HG02642 (cell line): ENCODE results near the gene SLC6A11.

Experiments used
- ATAC-seq: cut with Tn5 transposase; IDR thresholded peaks from one replicate; pipeline ENCODE4 v1.9.1; 2021; ENCODE audit warnings: mild to moderate bottlenecking; ENCODE audit not compliant: unreplicated experiment, poor library complexity

SLC6A11 gene

GRCh38 chr3:10816019-10816862 is at the start of gene SLC6A11:
SLC6A11 (plus strand) TSS chr3:10816228; CDS start chr3:10816266, 38 bp downstream.
- no peak for ATAC-seq

GRCh38 chr3:10768708-10769394 is 47.2 kb upstream of the SLC6A11 start:
- no peak for ATAC-seq

GRCh38 chr3:10770547-10770946 is 45.5 kb upstream of the SLC6A11 start:
- ATAC-seq, result no peak

- ATAC-seq, result no peak
Observed at GRCh38 chr3:10770981-10771380, 45.0 kb upstream of the SLC6A11 start.

GRCh38 chr3:10771486-10772270 is 44.4 kb upstream of the SLC6A11 start:
- ATAC-seq, result no peak

- no peak for ATAC-seq
Observed at GRCh38 chr3:10772271-10773161, 43.5 kb upstream of the SLC6A11 start.

GRCh38 chr3:10774129-10774670 is 41.8 kb upstream of the SLC6A11 start:
- no peak for ATAC-seq

- ATAC-seq, result no peak
Observed at GRCh38 chr3:10774825-10775224, 41.2 kb upstream of the SLC6A11 start.

- no peak for ATAC-seq
Observed at GRCh38 chr3:10775259-10775658, 40.8 kb upstream of the SLC6A11 start.

GRCh38 chr3:10775828-10776227 is 40.2 kb upstream of the SLC6A11 start:
- no peak for ATAC-seq

- ATAC-seq, result no peak
Observed at GRCh38 chr3:10777627-10778026, 38.4 kb upstream of the SLC6A11 start.

- no peak for ATAC-seq
Observed at GRCh38 chr3:10778492-10779292, 37.3 kb upstream of the SLC6A11 start.

- ATAC-seq, result no peak
Observed at GRCh38 chr3:10779293-10779805, 36.7 kb upstream of the SLC6A11 start.

GRCh38 chr3:10780243-10780642 is 35.8 kb upstream of the SLC6A11 start:
- ATAC-seq, result no peak

GRCh38 chr3:10780922-10781321 is 35.1 kb upstream of the SLC6A11 start:
- ATAC-seq, result no peak

- no peak for ATAC-seq
Observed at GRCh38 chr3:10781981-10782380, 34.0 kb upstream of the SLC6A11 start.

- ATAC-seq, result no peak
Observed at GRCh38 chr3:10783360-10784351, 32.4 kb upstream of the SLC6A11 start.
